ENCODE results near the gene SH3YL1.

DNA sequence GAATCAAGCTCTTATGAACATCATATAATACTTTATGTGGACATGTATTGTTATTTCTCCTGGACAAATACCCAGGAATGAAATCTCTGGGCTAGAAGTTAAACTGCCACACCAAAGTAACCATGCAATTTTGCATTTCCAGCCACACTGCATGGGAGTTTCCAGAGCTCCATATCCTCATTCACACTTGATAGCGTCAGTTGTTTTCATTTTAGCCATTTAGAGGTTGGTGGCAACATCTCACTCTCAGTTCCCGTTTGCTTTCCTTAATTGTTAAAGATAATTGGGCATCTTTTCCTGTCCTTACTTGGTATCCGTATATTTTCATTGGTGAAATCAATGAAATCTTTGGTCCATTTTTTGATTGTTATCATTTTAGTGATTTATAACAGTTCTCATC is 47.8 kb downstream of the SH3YL1 start:
- TF ChIP-seq, protein P1, sequence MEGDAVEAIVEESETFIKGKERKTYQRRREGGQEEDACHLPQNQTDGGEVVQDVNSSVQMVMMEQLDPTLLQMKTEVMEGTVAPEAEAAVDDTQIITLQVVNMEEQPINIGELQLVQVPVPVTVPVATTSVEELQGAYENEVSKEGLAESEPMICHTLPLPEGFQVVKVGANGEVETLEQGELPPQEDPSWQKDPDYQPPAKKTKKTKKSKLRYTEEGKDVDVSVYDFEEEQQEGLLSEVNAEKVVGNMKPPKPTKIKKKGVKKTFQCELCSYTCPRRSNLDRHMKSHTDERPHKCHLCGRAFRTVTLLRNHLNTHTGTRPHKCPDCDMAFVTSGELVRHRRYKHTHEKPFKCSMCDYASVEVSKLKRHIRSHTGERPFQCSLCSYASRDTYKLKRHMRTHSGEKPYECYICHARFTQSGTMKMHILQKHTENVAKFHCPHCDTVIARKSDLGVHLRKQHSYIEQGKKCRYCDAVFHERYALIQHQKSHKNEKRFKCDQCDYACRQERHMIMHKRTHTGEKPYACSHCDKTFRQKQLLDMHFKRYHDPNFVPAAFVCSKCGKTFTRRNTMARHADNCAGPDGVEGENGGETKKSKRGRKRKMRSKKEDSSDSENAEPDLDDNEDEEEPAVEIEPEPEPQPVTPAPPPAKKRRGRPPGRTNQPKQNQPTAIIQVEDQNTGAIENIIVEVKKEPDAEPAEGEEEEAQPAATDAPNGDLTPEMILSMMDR (conservative IDR thresholded peaks at IDR 0.05; ENCODE audit: low read depth, low read length) = no peak
- TF ChIP-seq CHD1 (IDR thresholded peaks at IDR 0.05; ENCODE audit: low read depth, low read length) = no peak
- TF ChIP-seq POLR2A (IDR thresholded peaks at IDR 0.05; ENCODE audit: low read depth, low read length) = no peak
- TF ChIP-seq RAD21 (IDR thresholded peaks at IDR 0.05; ENCODE audit: low read length) = no peak
- TF ChIP-seq MAZ (IDR thresholded peaks at IDR 0.05; ENCODE audit: borderline replicate concordance, low read depth, low read length) = no peak
- TF ChIP-seq MAFK (IDR thresholded peaks at IDR 0.05; ENCODE audit: low read depth, low read length) = no peak
- TF ChIP-seq MXI1 (IDR thresholded peaks at IDR 0.05; ENCODE audit: borderline replicate concordance, low read depth, low read length) = no peak
- no peak for TF ChIP-seq BHLHE40 (IDR thresholded peaks at IDR 0.05; ENCODE audit: low read depth, low read length)
- TF ChIP-seq, protein P2, sequence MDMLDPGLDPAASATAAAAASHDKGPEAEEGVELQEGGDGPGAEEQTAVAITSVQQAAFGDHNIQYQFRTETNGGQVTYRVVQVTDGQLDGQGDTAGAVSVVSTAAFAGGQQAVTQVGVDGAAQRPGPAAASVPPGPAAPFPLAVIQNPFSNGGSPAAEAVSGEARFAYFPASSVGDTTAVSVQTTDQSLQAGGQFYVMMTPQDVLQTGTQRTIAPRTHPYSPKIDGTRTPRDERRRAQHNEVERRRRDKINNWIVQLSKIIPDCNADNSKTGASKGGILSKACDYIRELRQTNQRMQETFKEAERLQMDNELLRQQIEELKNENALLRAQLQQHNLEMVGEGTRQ (IDR thresholded peaks at IDR 0.05; ENCODE audit: low read depth, low read length) = no peak
- no peak for TF ChIP-seq FOS (IDR thresholded peaks at IDR 0.05; ENCODE audit: low read depth, low read length)

Measured in IMR-90 (cell line).